GM23338 (cell line): ENCODE data around the gene CMIP. TPM values are rescaled to one million over a fixed set of nuclear protein-coding genes. Genes with fewer than 3 reads are reported as not detected.
A peak's percentile ranks its signal among the peaks of the same experiment; 100 is the strongest.

ENCODE experiments used
- ATAC-seq: fragments of 200-7000 bp; cut with Tn5 transposase; 3 replicates; pipeline ENCODE4 v1.9.1; 2020
- DNase-seq: peaks from one replicate; pipeline ENCODE4 v3.0.0-alpha.2; 2015; ENCODE audit warnings: low spot score
- H2AFZ ChIP-seq: fragments of 200-600 bp; sonication (generic); 2 replicates; pipeline ENCODE4 v1.8.0; 2016; ENCODE audit warnings: antibody characterized with exemption, mild to moderate bottlenecking, moderate library complexity
- H3F3A ChIP-seq: fragments of 200-600 bp; sonication (generic); replicated peaks from 2 replicates; pipeline ENCODE4 v1.8.0; 2017; ENCODE audit warnings: antibody characterized with exemption, mixed run types, low read depth
- H3K27ac ChIP-seq: fragments of 200-600 bp; sonication (generic); 2 replicates; pipeline ENCODE4 v1.6.1; 2016; ENCODE audit warnings: low read depth
- H3K27me3 ChIP-seq: fragments of 200-600 bp; sonication (generic); 2 replicates; pipeline ENCODE4 v1.8.0; 2016; ENCODE audit warnings: mild to moderate bottlenecking, mixed run types, moderate library complexity; ENCODE audit not compliant: insufficient read depth
- H3K36me3 ChIP-seq: fragments of 200-600 bp; sonication (generic); 2 replicates; pipeline ENCODE4 v1.8.0; 2016; ENCODE audit warnings: mild to moderate bottlenecking; ENCODE audit not compliant: insufficient read depth
- H3K4me1 ChIP-seq: fragments of 200-600 bp; sonication (generic); 2 replicates; pipeline ENCODE4 v1.8.0; 2016; ENCODE audit warnings: mild to moderate bottlenecking, moderate library complexity; ENCODE audit not compliant: insufficient read depth
- H3K4me2 ChIP-seq: fragments of 200-600 bp; sonication (generic); 2 replicates; pipeline ENCODE4 v1.7.1; 2017; ENCODE audit warnings: mixed run types
- H3K4me3 ChIP-seq: fragments of 200-600 bp; sonication (generic); 2 replicates; pipeline ENCODE4 v1.6.1; 2016; ENCODE audit warnings: mixed run types
- H3K79me2 ChIP-seq: fragments of 200-600 bp; sonication (generic); replicated peaks from 2 replicates; pipeline ENCODE4 v1.8.0; 2017; ENCODE audit warnings: mild to moderate bottlenecking; ENCODE audit not compliant: insufficient read depth
- H3K9me2 ChIP-seq: fragments of 200-600 bp; sonication (generic); 2 replicates; pipeline ENCODE4 v1.8.0; 2017; ENCODE audit not compliant: insufficient read depth
- H4K20me1 ChIP-seq: fragments of 200-600 bp; sonication (generic); replicated peaks from 2 replicates; pipeline ENCODE4 v1.8.0; 2017; ENCODE audit warnings: mild to moderate bottlenecking; ENCODE audit not compliant: insufficient read depth
- H3K27ac Mint-ChIP-seq: 2 replicates; pipeline ENCODE4 v1.8.0; 2020; ENCODE audit warnings: inconsistent platforms, mild to moderate bottlenecking, moderate library complexity, mixed read lengths
- H3K27me3 Mint-ChIP-seq: 3 replicates; pipeline ENCODE4 v1.8.0; 2022; ENCODE audit warnings: low read depth, mild to moderate bottlenecking, moderate library complexity, mixed read lengths, inconsistent platforms; ENCODE audit not compliant: insufficient read depth, poor library complexity
- H3K36me3 Mint-ChIP-seq: 3 replicates; pipeline ENCODE4 v1.8.0; 2021; ENCODE audit warnings: low read depth, mild to moderate bottlenecking, inconsistent platforms, moderate library complexity, mixed read lengths
- H3K4me1 Mint-ChIP-seq: 3 replicates; pipeline ENCODE4 v1.8.0; 2020; ENCODE audit warnings: mild to moderate bottlenecking, inconsistent platforms, mixed read lengths
- H3K4me3 Mint-ChIP-seq: 3 replicates; pipeline ENCODE4 v1.8.0; 2021; ENCODE audit warnings: moderate library complexity, mild to moderate bottlenecking, inconsistent platforms, mixed read lengths
- H3K9me3 Mint-ChIP-seq: 3 replicates; pipeline ENCODE4 v1.8.0; 2020; ENCODE audit warnings: moderate library complexity, mild to moderate bottlenecking, inconsistent platforms, mixed read lengths
- EZH2 ChIP-seq: fragments of 200-600 bp; sonication (generic); IDR thresholded peaks from one replicate; pipeline ENCODE4 v1.8.0; 2017; ENCODE audit warnings: antibody characterized with exemption, mild to moderate bottlenecking, low read depth; ENCODE audit not compliant: unreplicated experiment
- EZH2phosphoT487 ChIP-seq: fragments of 200-600 bp; sonication (generic); IDR thresholded peaks from one replicate; pipeline ENCODE4 v1.8.1; 2018; ENCODE audit warnings: antibody characterized with exemption; ENCODE audit not compliant: unreplicated experiment
- JUNB ChIP-seq: IDR thresholded peaks from one replicate; pipeline ENCODE4 v1.6.1; 2016; ENCODE audit warnings: antibody characterized with exemption; ENCODE audit not compliant: unreplicated experiment
- NANOG ChIP-seq: IDR thresholded peaks from 2 replicates; pipeline ENCODE4 v1.6.1; 2016; ENCODE audit warnings: antibody characterized with exemption, borderline replicate concordance
- POLR2AphosphoS5 ChIP-seq: IDR thresholded peaks from 2 replicates; pipeline ENCODE4 v1.6.1; 2016; ENCODE audit warnings: antibody characterized with exemption, low read depth
- STAT1 ChIP-seq: IDR thresholded peaks from one replicate; pipeline ENCODE4 v1.6.1; 2016; ENCODE audit warnings: antibody characterized with exemption; ENCODE audit not compliant: unreplicated experiment
- ZNF331 ChIP-seq: fragments of 250-450 bp; sonication (Bioruptor Pico); IDR thresholded peaks from 2 replicates; pipeline ENCODE4 v1.5.0; 2020; ENCODE audit warnings: low read depth, mild to moderate bottlenecking, moderate library complexity
- ZNF462 ChIP-seq: fragments of 250-450 bp; sonication (Bioruptor Pico); IDR thresholded peaks from 2 replicates; pipeline ENCODE4 v1.5.0; 2020; ENCODE audit warnings: mild to moderate bottlenecking, moderate library complexity
- polyA plus RNA-seq: library from polyadenylated mRNA; unstranded; fragments of >200 nt; fragmentation: Nextera tagmentation; extraction: Ambion mirVana; gene quantifications from 2 replicates; pipeline ENCODE4 v1.2.1, GENCODE V29; 2016
- total RNA-seq: library from RNA; depleted of rRNA; stranded (reverse); fragments of >200 nt; shearing (Covaris generic); gene quantifications from 2 replicates; pipeline ENCODE4 v1.2.3, GENCODE V29; 2014
- TF ChIP-seq, protein P1 (sequence below): IDR thresholded peaks from 2 replicates; pipeline ENCODE4 v1.6.1; 2016; ENCODE audit warnings: antibody characterized with exemption
- TF ChIP-seq, protein P2 (sequence below): IDR thresholded peaks from one replicate; pipeline ENCODE4 v1.6.1; 2018; ENCODE audit warnings: antibody characterized with exemption; ENCODE audit not compliant: unreplicated experiment

The CMIP gene
- total and polyA plus RNA-seq, 2 experiments from 2014 or later, result 9.5 to 62.3 TPM

- no peak for TF ChIP-seq ZNF462 (CRISPR knock-in tag)
Measured at GRCh38 chr16:81737885-81738536, 293.4 kb downstream of the CMIP start (continued).

DNA sequence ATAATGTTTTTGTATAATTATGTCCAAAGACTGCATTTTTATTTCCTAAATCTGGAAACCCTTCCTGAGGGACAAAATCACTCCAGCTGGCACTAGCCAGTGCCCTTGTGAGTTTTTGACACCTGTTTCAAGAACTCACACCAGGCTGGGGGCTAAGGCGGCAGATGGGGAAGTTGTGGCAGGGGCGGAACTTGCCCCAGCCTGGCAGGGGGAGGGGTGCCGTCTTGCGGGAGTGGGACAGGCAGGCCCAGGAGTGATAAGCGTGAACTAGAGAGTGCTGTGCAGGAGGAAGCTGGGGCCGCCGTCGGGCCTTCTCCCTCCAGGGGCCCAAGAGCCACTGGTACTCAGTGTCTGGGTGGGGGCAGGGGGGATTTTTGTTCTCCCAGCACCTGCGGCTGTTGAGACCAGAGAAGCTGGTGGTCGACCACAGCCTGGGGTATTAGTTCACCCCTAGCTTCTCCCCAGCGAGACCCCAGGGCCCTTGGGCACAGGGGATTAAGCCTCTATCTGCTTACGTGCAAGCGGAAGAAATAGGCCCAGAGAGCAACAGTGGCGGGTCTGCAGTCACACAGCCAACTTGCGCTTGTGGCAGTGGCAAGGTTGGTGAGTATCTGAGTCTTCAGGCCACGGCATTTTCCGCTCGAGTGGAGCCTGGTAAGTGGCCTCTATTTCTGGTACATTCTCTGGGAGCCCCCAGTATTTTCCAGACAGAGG lies 294.3 kb downstream of the CMIP start:
- H4K20me1 ChIP-seq, result no peaks in the 10 kb centered on the region
- H3K4me1 ChIP-seq, result peaks cover 6% of the 10 kb centered on the region
- Mint-ChIP-seq H3K4me1 (peaks cover 12% of the 10 kb centered on the region), H3K9me3 (peaks cover 3% of the 10 kb centered on the region; the same call in 2 of the 3 replicates), H3K4me3 (no peak overlapping the region), H3K36me3 (no peaks in the 10 kb centered on the region), H3K27me3 (peaks cover 14% of the 10 kb centered on the region), H3K27ac (no peak overlapping the region)
- H3K36me3 ChIP-seq, result no peaks in the 10 kb centered on the region
- H3K27ac ChIP-seq, result no peak overlapping the region
- no peaks in the 10 kb centered on the region for H3K27me3 ChIP-seq
- no peaks in the 10 kb centered on the region for H3K9me2 ChIP-seq
- DNase-seq (no peak), ATAC-seq (peak; percentile 16; the same call in 2 of the 3 replicates)
- H3K79me2 ChIP-seq, result no peaks in the 10 kb centered on the region
- H3K4me2 ChIP-seq, result no peak overlapping the region
- no peak overlapping the region for H2AFZ ChIP-seq
- H3F3A ChIP-seq, result no peaks in the 10 kb centered on the region
- H3K4me3 ChIP-seq, result no peak overlapping the region
- TF ChIP-seq NANOG, result no peak
- TF ChIP-seq STAT1, result no peak
- no peak for TF ChIP-seq POLR2AphosphoS5
- TF ChIP-seq EZH2phosphoT487, result no peak
- TF ChIP-seq, protein P1, sequence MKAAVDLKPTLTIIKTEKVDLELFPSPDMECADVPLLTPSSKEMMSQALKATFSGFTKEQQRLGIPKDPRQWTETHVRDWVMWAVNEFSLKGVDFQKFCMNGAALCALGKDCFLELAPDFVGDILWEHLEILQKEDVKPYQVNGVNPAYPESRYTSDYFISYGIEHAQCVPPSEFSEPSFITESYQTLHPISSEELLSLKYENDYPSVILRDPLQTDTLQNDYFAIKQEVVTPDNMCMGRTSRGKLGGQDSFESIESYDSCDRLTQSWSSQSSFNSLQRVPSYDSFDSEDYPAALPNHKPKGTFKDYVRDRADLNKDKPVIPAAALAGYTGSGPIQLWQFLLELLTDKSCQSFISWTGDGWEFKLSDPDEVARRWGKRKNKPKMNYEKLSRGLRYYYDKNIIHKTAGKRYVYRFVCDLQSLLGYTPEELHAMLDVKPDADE, result no peak
- TF ChIP-seq, protein P2, sequence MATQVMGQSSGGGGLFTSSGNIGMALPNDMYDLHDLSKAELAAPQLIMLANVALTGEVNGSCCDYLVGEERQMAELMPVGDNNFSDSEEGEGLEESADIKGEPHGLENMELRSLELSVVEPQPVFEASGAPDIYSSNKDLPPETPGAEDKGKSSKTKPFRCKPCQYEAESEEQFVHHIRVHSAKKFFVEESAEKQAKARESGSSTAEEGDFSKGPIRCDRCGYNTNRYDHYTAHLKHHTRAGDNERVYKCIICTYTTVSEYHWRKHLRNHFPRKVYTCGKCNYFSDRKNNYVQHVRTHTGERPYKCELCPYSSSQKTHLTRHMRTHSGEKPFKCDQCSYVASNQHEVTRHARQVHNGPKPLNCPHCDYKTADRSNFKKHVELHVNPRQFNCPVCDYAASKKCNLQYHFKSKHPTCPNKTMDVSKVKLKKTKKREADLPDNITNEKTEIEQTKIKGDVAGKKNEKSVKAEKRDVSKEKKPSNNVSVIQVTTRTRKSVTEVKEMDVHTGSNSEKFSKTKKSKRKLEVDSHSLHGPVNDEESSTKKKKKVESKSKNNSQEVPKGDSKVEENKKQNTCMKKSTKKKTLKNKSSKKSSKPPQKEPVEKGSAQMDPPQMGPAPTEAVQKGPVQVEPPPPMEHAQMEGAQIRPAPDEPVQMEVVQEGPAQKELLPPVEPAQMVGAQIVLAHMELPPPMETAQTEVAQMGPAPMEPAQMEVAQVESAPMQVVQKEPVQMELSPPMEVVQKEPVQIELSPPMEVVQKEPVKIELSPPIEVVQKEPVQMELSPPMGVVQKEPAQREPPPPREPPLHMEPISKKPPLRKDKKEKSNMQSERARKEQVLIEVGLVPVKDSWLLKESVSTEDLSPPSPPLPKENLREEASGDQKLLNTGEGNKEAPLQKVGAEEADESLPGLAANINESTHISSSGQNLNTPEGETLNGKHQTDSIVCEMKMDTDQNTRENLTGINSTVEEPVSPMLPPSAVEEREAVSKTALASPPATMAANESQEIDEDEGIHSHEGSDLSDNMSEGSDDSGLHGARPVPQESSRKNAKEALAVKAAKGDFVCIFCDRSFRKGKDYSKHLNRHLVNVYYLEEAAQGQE, result no peak
- no peak for TF ChIP-seq JUNB
- no peak for TF ChIP-seq EZH2
- no peak for TF ChIP-seq ZNF331 (CRISPR knock-in tag)
